NB4 (cell line): ENCODE results near the gene TBC1D9B.

Experiments
- POLR2A ChIP-seq: IDR thresholded peaks from 2 replicates; pipeline ENCODE4 v1.6.1; 2011; ENCODE audit warnings: mild to moderate bottlenecking; ENCODE audit not compliant: insufficient read length; ENCODE audit errors: extremely low read depth
- TF ChIP-seq, protein P1 (sequence below): IDR thresholded peaks from one replicate; pipeline ENCODE4 v1.5.1; 2012; ENCODE audit warnings: low read depth, low read length

DNA sequence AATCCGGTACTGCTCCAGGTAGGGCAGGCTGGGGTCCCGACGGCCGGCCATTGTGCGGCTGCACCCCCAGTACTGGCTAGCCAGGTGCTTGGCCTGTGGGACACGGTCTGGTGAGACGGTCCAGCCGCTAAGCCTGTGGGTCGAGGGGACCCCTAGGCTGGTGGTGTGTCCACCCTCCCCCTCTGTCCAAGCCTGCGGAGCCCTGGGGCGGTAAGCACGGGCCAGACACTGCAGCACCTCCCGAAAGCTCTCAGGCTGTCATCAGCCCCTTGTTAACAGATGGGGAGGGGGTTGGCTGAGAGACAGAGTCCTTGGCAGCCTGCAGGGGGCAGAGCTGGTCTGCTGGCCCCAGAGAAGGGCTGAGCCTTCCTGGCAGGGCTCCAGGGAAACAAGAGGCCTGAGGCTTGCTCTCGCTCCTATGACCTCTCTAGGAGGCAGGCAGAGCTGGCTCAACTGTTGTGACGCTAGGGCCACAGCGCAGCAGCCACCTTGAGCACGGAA is 37.2 kb downstream of the TBC1D9B start:
- TF ChIP-seq, protein P1, sequence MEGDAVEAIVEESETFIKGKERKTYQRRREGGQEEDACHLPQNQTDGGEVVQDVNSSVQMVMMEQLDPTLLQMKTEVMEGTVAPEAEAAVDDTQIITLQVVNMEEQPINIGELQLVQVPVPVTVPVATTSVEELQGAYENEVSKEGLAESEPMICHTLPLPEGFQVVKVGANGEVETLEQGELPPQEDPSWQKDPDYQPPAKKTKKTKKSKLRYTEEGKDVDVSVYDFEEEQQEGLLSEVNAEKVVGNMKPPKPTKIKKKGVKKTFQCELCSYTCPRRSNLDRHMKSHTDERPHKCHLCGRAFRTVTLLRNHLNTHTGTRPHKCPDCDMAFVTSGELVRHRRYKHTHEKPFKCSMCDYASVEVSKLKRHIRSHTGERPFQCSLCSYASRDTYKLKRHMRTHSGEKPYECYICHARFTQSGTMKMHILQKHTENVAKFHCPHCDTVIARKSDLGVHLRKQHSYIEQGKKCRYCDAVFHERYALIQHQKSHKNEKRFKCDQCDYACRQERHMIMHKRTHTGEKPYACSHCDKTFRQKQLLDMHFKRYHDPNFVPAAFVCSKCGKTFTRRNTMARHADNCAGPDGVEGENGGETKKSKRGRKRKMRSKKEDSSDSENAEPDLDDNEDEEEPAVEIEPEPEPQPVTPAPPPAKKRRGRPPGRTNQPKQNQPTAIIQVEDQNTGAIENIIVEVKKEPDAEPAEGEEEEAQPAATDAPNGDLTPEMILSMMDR = no peak
- TF ChIP-seq POLR2A = no peak
